Large intestine (tissue), 3 donors: ENCODE measurements around the gene FAM135A. TPM values are rescaled to one million over a fixed set of nuclear protein-coding genes. Genes with fewer than 3 reads are reported as not detected.
"Not testable (repeated sequence)": the region's sequence is repeated elsewhere in the genome, so short reads cannot be mapped to it uniquely, and the experiment has no call there.

Experiments used
- DNase-seq, 2 donors: peaks; one replicate each; pipeline versions ENCODE4 v3.0.0 to v3.0.0-alpha.2; 2013
- H3K27ac ChIP-seq: one replicate; pipeline ENCODE4 v1.5.1; 2013; ENCODE audit warnings: low read length
- H3K27me3 ChIP-seq: 2 replicates; pipeline ENCODE4 v1.6.1; 2013; ENCODE audit warnings: low read length; ENCODE audit not compliant: control insufficient read depth, insufficient read depth
- H3K36me3 ChIP-seq: 2 replicates; pipeline ENCODE4 v1.6.1; 2013; ENCODE audit warnings: low read length; ENCODE audit not compliant: control insufficient read depth, insufficient read depth
- H3K4me1 ChIP-seq: one replicate; pipeline ENCODE4 v1.6.1; 2013; ENCODE audit warnings: low read length; ENCODE audit not compliant: control insufficient read depth, insufficient read depth
- H3K4me3 ChIP-seq: one replicate; pipeline ENCODE4 v1.5.1; 2013; ENCODE audit warnings: low read length
- H3K9me3 ChIP-seq: one replicate; pipeline ENCODE4 v1.6.1; 2013; ENCODE audit warnings: mild to moderate bottlenecking, low read depth, low read length, moderate library complexity; ENCODE audit not compliant: control insufficient read depth
- WGBS: methylation state at CpG from one replicate; pipeline ENCODE4 v1.1.5; 2013; ENCODE audit warnings: low lambda C conversion rate; ENCODE audit not compliant: insufficient coverage; 5-methylcytosine and 5-hydroxymethylcytosine counted together
- polyA plus RNA-seq: library from polyadenylated mRNA; unstranded; fragments of 120-200 nt; gene quantifications from one replicate; pipeline ENCODE4 v1.2.1, GENCODE V29; 2013

FAM135A gene
- polyA plus RNA-seq, 1 donor = 97.2 TPM

DNA sequence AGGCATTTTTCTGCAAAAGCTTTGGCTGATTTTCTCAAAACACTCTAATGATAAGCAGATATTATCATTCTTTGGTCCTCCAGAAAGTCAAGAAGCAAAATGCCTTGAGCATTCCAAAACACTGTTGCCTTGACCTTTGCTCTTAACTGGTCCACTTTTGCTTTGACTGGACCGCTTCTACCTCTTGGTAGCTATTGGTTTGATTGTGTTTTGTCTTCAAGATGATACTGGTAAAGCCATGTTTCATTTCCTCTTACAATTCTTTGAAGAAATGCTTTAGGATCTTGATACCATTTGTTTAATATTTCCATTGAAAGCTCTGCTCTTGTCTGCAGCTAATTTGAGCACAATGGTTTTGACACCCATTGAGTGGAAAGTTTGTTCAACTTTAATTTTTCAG is 117.8 kb downstream of the FAM135A start:
- Histone ChIP-seq H3K27me3 (no peaks in the 10 kb centered on the region), H3K4me1 (no peaks in the 10 kb centered on the region), H3K27ac (no peak overlapping the region), H3K36me3 (peaks cover 25% of the 10 kb centered on the region), H3K4me3 (no peak overlapping the region), H3K9me3 (no peaks in the 10 kb centered on the region)
- WGBS = no CpG with 5 or more reads among the region's 1 CpG
- DNase-seq = no peak

DNA sequence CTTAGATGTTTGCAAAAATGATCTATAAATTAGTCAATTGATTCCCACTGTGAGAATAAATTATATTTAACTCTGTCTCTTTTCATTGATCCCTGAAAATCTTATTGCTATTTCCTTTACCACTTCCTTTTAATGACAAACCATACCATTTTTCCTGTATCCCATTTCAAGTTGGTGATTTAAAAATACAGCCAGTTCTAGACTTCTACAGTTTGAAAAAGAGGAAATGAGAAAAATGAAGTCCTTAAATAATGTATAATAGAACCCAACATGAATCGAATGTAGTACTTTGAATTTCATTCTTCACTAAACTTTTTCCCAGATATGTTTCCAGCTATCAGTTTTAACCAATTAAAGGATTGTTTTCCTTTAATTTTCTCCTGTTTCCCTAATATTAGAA is 124.0 kb downstream of the FAM135A start:
- no peak for DNase-seq
- Histone ChIP-seq H3K36me3 (peaks cover 33% of the 10 kb centered on the region), H3K4me1 (no peaks in the 10 kb centered on the region), H3K27ac (no peak overlapping the region), H3K27me3 (no peaks in the 10 kb centered on the region), H3K4me3 (no peak overlapping the region), H3K9me3 (no peaks in the 10 kb centered on the region)
- no CpG with 5 or more reads among the region's 1 CpG for WGBS

DNA sequence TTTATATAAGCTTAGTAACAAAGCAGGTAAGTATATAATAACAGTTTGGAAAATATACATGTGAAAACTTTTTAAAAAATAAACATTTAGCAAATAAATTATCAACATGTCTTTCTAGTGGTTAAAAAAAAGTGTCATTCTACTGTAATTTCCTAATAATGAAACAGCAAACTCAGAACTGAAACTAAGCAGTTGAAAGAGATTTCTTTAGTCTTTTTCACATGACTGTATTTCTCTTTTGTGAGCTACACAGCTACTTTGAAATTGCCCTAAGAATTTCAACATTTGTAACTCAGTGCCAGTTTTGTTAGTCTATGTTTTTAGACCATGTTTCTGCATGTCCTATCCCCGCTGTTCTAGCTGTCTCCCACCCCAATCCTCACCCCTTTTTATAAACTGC is 125.1 kb downstream of the FAM135A start:
- Histone ChIP-seq H3K4me3 (no peak overlapping the region), H3K9me3 (no peaks in the 10 kb centered on the region), H3K4me1 (no peaks in the 10 kb centered on the region), H3K36me3 (peaks cover 34% of the 10 kb centered on the region), H3K27ac (no peak overlapping the region), H3K27me3 (no peaks in the 10 kb centered on the region)
- 100% methylated on average over 1 of the region's 1 CpG for WGBS
- no peak for DNase-seq

DNA sequence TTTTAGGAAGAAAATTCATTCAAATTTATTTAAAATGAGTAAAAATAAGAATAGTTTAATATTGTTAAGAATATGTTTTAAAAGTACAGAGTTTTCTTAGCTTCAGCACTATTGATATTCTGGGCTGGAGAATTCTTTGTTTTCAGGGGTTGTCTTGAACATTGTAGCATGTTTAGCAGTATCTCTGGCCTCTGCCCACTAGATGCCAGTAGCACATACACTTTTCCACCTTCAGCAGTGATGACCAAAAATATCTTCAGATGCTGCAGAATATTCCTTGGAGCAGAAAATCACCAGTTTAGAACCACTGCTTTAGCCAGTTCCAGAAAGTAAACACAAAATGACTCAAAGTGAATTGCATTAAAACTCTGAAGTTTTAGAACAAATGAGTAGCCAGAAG is 134.0 kb downstream of the FAM135A start:
- Histone ChIP-seq H3K4me1 (no peaks in the 10 kb centered on the region), H3K27ac (no peak overlapping the region), H3K36me3 (peaks cover 16% of the 10 kb centered on the region), H3K4me3 (no peak overlapping the region), H3K27me3 (no peaks in the 10 kb centered on the region), H3K9me3 (no peaks in the 10 kb centered on the region)
- DNase-seq = no peak

DNA sequence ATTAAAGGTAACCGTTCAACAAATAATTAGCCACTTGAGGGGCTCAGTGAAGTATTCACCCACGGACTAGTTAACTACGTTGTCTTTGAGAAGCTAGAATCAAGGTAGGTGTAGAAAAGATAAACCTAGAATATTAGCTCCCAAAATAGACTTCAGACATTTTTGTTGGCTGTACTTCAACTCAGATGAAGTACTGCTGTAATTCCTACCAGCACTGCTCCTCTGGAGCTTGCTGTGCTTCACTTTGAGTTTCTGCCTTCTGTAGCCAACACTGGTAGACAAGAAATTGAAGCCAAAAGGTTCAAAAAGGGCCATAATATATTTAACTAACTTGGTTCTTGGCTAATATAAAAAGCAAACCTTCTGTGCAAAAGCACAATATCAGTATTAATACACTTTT is 134.6 kb downstream of the FAM135A start:
- H3K9me3 ChIP-seq = no peaks in the 10 kb centered on the region
- DNase-seq = no peak
- H3K27ac ChIP-seq = no peak overlapping the region
- H3K4me3 ChIP-seq = no peak overlapping the region
- H3K36me3 ChIP-seq = peaks cover 12% of the 10 kb centered on the region
- WGBS = no CpG with 5 or more reads among the region's 3 CpGs
- H3K27me3 ChIP-seq = no peaks in the 10 kb centered on the region
- H3K4me1 ChIP-seq = no peaks in the 10 kb centered on the region

DNA sequence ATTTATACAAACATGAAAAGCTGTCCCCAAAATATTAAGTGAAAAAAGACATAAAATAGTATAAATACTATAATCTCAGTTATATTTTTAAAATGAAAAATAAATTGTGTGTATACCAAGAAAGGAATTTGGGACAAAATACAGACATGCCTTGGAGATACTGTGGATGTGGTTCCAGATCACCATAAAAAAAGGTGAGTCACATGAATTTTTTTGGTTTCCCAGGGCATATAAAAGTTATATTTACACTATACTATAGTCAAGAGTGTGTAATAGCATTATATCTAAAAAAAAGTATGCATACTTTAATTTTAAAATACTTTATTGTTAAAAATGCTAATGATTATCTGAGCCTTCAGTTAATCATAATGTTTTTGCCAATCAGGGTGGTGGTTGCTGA is 136.0 kb downstream of the FAM135A start:
- Histone ChIP-seq H3K9me3 (no peaks in the 10 kb centered on the region), H3K4me3 (no peak overlapping the region), H3K36me3 (peaks cover 10% of the 10 kb centered on the region), H3K27ac (no peak overlapping the region), H3K4me1 (no peaks in the 10 kb centered on the region), H3K27me3 (no peaks in the 10 kb centered on the region)
- DNase-seq = no peak

DNA sequence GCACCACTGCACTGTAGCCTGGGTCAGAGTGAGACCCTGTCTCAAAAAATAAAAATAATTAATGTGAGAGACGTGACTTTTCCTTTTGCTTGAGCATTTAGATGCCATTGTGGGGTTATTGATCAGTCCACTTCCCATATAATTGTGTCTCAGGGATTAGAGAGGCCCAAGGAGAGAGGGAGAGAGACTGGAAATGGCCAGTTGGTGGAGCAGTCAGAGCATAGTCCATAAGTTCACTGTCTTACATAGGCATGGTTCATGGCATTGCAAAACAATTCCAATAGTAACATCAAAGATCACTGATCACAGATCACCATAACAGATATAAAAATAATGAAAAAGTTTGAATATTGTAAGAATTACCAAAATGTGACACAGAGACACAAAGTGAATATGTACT is 138.3 kb downstream of the FAM135A start:
- WGBS = no CpG with 5 or more reads among the region's 1 CpG
- H3K36me3 ChIP-seq = peaks cover 7% of the 10 kb centered on the region
- H3K27me3 ChIP-seq = no peaks in the 10 kb centered on the region
- no peaks in the 10 kb centered on the region for H3K4me1 ChIP-seq
- H3K27ac ChIP-seq = no peak overlapping the region
- DNase-seq = peak; percentile 23 to 32
- H3K9me3 ChIP-seq = no peaks in the 10 kb centered on the region
- no peak overlapping the region for H3K4me3 ChIP-seq

DNA sequence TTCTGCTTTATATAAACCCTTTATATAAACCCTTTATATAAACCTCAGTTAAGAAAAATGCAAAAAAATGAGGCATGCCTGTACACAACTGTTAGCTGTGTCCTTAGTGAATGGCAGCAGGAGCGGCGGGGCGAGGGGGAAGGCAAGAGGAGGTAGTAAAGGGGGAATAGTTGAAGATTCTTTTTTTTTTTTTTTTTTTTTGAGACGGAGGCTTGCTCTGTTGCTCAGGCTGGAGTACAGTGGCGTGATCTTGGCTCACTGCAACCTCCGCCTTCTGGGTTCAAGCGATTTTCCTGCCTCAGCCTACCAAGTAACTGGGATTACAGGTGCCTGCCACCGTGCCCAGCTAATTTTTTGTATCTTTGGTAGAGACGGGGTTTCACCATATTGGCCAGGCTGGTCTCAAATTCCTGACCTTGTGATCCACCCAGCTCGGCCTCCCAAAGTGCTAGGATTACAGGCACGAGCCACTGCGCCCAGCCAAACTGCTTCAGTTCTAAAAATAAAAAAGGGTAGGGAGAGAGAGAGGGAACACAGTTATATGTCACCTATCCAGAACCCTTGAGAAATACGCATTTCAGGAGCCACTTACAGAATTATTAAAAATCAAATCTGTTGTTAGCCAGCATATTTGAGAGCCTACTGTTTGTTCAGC is 139.1 kb downstream of the FAM135A start:
- H3K27me3 ChIP-seq, H3K27ac ChIP-seq, H3K36me3 ChIP-seq, DNase-seq, H3K9me3 ChIP-seq, H3K4me3 ChIP-seq, H3K4me1 ChIP-seq: not testable (repeated sequence)
- WGBS = no CpG with 5 or more reads among the region's 13 CpGs

DNA sequence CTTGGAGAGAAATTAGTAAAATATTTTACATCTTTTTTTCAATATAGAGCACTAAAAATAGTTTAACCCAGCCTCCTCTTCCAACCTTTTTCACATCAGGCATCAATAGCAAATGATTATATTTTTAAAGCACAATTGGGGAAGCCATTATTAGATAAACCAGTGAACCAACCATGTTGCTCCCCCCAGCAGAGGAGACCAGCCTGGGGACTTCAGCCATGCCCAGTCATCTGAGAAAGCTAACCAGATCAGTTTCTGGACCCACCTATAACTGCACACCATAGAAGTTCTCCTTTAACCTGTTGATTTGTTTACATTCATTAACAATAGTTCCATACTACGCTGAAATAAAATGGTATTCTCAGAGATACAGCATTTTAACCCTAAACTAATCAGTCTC is 139.7 kb downstream of the FAM135A start:
- H3K9me3 ChIP-seq = no peaks in the 10 kb centered on the region
- H3K36me3 ChIP-seq = peaks cover 8% of the 10 kb centered on the region
- no peak for DNase-seq
- no peaks in the 10 kb centered on the region for H3K27me3 ChIP-seq
- H3K27ac ChIP-seq = no peak overlapping the region
- WGBS = no CpG with 5 or more reads among the region's 1 CpG
- no peak overlapping the region for H3K4me3 ChIP-seq
- H3K4me1 ChIP-seq = no peaks in the 10 kb centered on the region

DNA sequence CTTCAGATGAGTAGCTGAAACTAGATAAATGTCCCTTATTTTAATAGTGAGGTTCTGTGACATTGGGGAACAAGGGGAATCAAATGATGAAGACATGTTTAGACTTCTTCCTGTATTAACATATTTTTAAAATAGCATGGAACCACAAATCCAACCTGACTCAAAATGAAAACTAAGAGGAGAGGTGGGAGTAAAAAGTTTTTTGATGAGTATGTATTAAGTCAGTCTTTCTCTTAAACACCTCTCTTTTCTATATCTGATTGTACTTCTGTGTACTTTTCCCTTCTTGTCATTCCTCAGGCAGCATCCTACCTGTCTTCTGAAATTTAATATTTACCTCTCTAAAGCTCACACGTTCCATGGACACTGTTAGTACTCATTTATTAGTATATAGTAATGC is 144.7 kb downstream of the FAM135A start:
- Histone ChIP-seq H3K4me3 (no peak overlapping the region), H3K27me3 (no peaks in the 10 kb centered on the region), H3K36me3 (peaks cover 5% of the 10 kb centered on the region), H3K4me1 (no peaks in the 10 kb centered on the region), H3K27ac (no peak overlapping the region), H3K9me3 (no peaks in the 10 kb centered on the region)
- no peak for DNase-seq
- no CpG with 5 or more reads among the region's 1 CpG for WGBS

DNA sequence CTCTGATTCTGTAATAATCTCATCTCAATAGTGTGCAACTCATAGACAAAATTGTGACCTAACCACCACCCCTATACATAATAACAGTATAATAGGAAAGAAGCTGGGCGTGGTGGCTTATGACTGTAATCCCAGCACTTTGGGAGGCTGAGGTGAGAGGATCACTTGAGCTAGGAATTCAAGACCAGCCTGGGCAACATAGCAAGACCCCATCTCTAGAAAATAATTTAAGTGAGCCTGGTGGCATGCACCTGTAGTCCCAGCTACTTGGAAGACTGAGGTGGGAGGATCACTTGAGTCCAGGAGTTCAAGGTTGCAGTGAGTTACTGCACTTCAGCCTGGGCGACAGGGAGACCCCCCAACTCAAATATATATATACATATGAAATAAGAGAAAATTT is 149.1 kb downstream of the FAM135A start:
- not testable (repeated sequence) for H3K27ac ChIP-seq, H3K9me3 ChIP-seq, H3K4me1 ChIP-seq, H3K27me3 ChIP-seq, H3K4me3 ChIP-seq, H3K36me3 ChIP-seq, DNase-seq
- WGBS = no CpG with 5 or more reads among the region's 2 CpGs
